Ishikawa (cell line): ENCODE results near the gene GMPR.

Experiments
- CEBPB ChIP-seq: IDR thresholded peaks from 2 replicates; pipeline ENCODE4 v1.6.1; 2012
- CREB1 ChIP-seq: IDR thresholded peaks from 2 replicates; pipeline ENCODE4 v1.6.1; 2012; ENCODE audit warnings: low read depth
- EGR1 ChIP-seq: IDR thresholded peaks from 2 replicates; pipeline ENCODE4 v1.6.1; 2012
- EP300 ChIP-seq: IDR thresholded peaks from 2 replicates; pipeline ENCODE4 v1.6.1; 2012; ENCODE audit warnings: borderline replicate concordance
- FOXM1 ChIP-seq: IDR thresholded peaks from 2 replicates; pipeline ENCODE4 v1.6.1; 2012; ENCODE audit warnings: low read depth, borderline replicate concordance
- NFIC ChIP-seq: IDR thresholded peaks from 2 replicates; pipeline ENCODE4 v1.6.1; 2012
- RAD21 ChIP-seq: IDR thresholded peaks from 2 replicates; pipeline ENCODE4 v1.6.1; 2012; ENCODE audit warnings: low read depth
- TAF1 ChIP-seq: IDR thresholded peaks from 2 replicates; pipeline ENCODE4 v1.6.1; 2012; ENCODE audit warnings: low read depth, mild to moderate bottlenecking
- YY1 ChIP-seq: IDR thresholded peaks from 2 replicates; pipeline ENCODE4 v1.6.1; 2012; ENCODE audit warnings: low read depth
- TF ChIP-seq, protein P1 (sequence below): IDR thresholded peaks from 2 replicates; pipeline ENCODE4 v1.6.1; 2012; ENCODE audit warnings: low read depth, mild to moderate bottlenecking
- TF ChIP-seq, protein P2 (sequence below): IDR thresholded peaks from 2 replicates; pipeline ENCODE4 v1.6.1; 2012
- TF ChIP-seq, protein P3 (sequence below): IDR thresholded peaks from 2 replicates; pipeline ENCODE4 v1.6.1; 2012

DNA sequence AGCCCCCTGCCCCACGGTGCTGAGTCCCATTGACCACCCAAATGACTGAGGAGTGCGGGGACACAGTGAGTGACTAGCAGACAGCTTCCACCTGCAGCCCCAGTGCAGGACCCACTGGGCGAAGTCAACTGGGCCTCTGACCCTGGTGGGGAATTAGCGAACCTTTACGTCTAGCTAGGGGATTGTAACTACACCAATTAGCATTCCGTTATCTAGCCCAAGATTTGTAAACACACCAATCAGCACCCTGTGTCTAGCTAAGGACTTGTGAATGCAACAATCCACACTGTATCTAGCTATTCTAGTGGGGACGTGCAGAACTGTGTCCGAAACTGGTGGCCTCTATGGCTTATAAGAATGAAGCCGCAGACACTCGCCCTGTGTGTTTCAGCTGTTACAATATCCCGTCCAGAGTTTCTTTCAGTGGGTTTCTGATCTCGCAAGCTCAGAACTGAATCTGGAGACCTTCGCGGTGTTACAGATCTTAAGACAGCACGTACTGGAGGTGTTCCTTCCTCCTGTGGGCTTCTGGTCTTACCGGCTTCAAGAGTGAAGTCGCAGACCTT is 21.1 kb upstream of the GMPR start:
- TF ChIP-seq RAD21 (no peak), EP300 (no peak), TAF1 (no peak), CREB1 (no peak), YY1 (no peak), CEBPB (no peak), NFIC (no peak), EGR1 (no peak), FOXM1 (no peak)
- TF ChIP-seq, protein P1, sequence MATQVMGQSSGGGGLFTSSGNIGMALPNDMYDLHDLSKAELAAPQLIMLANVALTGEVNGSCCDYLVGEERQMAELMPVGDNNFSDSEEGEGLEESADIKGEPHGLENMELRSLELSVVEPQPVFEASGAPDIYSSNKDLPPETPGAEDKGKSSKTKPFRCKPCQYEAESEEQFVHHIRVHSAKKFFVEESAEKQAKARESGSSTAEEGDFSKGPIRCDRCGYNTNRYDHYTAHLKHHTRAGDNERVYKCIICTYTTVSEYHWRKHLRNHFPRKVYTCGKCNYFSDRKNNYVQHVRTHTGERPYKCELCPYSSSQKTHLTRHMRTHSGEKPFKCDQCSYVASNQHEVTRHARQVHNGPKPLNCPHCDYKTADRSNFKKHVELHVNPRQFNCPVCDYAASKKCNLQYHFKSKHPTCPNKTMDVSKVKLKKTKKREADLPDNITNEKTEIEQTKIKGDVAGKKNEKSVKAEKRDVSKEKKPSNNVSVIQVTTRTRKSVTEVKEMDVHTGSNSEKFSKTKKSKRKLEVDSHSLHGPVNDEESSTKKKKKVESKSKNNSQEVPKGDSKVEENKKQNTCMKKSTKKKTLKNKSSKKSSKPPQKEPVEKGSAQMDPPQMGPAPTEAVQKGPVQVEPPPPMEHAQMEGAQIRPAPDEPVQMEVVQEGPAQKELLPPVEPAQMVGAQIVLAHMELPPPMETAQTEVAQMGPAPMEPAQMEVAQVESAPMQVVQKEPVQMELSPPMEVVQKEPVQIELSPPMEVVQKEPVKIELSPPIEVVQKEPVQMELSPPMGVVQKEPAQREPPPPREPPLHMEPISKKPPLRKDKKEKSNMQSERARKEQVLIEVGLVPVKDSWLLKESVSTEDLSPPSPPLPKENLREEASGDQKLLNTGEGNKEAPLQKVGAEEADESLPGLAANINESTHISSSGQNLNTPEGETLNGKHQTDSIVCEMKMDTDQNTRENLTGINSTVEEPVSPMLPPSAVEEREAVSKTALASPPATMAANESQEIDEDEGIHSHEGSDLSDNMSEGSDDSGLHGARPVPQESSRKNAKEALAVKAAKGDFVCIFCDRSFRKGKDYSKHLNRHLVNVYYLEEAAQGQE = no peak
- TF ChIP-seq, protein P2, sequence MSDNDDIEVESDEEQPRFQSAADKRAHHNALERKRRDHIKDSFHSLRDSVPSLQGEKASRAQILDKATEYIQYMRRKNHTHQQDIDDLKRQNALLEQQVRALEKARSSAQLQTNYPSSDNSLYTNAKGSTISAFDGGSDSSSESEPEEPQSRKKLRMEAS = no peak
- TF ChIP-seq, protein P3, sequence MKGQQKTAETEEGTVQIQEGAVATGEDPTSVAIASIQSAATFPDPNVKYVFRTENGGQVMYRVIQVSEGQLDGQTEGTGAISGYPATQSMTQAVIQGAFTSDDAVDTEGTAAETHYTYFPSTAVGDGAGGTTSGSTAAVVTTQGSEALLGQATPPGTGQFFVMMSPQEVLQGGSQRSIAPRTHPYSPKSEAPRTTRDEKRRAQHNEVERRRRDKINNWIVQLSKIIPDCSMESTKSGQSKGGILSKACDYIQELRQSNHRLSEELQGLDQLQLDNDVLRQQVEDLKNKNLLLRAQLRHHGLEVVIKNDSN = no peak
